ENCODE results near the gene CYP4F8.

The CYP4F8 gene

DNA sequence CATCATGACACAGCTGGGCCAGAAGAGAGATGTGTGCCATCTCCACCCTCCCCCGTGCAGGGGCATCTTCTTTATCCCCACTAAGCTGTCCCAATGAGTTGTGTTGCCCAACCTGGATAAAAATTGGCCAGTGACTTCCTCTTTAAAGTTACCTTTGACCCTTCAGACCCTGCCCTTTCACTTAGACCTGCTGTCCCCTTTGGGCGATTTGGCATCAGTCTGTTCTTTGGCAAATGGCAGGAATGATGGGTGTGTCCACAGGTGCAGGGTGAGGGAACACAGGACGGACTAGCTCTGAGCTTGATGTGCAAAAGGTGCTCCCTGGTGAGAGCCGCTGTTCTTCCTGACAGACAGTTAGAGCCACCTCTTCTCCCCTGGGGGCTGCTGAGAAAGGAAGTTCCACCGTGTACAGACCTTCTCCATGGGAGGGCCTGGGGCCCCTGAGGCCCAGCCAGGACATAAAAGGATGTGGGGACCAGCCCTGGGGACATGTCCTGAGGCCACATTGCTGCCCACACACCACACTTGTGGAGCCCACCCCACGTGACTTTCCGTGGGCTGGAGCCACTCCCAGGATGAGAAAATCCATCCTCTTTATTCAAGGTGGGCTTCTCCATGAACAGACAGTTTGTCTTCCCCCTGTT lies 1.7 kb downstream of the CYP4F8 start:
- TF ChIP-seq, protein P1, sequence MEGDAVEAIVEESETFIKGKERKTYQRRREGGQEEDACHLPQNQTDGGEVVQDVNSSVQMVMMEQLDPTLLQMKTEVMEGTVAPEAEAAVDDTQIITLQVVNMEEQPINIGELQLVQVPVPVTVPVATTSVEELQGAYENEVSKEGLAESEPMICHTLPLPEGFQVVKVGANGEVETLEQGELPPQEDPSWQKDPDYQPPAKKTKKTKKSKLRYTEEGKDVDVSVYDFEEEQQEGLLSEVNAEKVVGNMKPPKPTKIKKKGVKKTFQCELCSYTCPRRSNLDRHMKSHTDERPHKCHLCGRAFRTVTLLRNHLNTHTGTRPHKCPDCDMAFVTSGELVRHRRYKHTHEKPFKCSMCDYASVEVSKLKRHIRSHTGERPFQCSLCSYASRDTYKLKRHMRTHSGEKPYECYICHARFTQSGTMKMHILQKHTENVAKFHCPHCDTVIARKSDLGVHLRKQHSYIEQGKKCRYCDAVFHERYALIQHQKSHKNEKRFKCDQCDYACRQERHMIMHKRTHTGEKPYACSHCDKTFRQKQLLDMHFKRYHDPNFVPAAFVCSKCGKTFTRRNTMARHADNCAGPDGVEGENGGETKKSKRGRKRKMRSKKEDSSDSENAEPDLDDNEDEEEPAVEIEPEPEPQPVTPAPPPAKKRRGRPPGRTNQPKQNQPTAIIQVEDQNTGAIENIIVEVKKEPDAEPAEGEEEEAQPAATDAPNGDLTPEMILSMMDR (conservative IDR thresholded peaks at IDR 0.05; ENCODE audit: low read depth, low read length): no peak
- no peak for DNase-seq (ENCODE audit: low read depth)
- no peak overlapping the region for H3K4me3 ChIP-seq (ENCODE audit: low read depth, low read length)

DNA sequence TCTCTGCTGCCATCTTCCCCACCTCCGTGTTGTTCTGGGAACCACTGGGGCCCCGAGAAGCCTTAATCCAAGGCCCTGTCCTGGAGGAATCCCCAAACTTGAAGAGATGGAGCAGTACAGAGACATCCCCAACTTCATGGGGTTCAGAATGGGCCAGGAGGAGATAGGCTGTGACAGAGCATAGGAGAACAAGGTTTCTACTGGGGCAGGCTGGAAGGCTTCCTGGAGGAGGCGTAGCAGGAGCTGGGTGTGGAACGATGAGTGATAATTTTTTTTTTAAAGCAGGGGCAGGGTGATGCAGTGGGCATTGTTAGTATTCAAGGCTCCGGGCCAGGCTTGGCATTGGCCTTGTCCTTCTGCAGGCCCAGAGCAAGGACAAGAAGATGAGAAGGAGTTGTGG lies 3.3 kb downstream of the CYP4F8 start:
- TF ChIP-seq, protein P1 (conservative IDR thresholded peaks at IDR 0.05; ENCODE audit: low read depth, low read length): no peak
- H3K4me3 ChIP-seq (ENCODE audit: low read depth, low read length): no peak overlapping the region
- no peak for DNase-seq (ENCODE audit: low read depth)

DNA sequence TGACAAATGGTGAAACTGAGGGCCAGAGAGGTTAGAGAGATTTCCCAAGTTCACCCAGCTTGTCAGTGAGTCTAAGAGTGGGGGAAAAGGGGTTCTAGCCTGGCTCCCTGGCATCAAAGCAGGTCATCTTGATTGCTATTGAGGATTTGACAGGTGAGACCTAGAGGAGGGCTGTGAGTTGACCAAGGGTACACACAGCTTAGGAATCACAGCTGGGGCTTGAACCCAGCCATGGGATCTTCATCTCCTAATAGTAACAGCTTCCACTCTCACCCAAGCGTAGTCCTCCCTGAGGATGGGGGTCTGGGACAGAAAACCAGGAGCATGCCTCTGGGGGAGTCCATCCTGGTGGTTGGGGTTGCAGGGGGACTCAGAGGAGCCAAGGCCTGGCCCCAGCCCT lies 6.8 kb downstream of the CYP4F8 start:
- TF ChIP-seq, protein P1 (conservative IDR thresholded peaks at IDR 0.05; ENCODE audit: low read depth, low read length): no peak
- H3K4me3 ChIP-seq (ENCODE audit: low read depth, low read length): no peak overlapping the region
- DNase-seq (ENCODE audit: low read depth): no peak

DNA sequence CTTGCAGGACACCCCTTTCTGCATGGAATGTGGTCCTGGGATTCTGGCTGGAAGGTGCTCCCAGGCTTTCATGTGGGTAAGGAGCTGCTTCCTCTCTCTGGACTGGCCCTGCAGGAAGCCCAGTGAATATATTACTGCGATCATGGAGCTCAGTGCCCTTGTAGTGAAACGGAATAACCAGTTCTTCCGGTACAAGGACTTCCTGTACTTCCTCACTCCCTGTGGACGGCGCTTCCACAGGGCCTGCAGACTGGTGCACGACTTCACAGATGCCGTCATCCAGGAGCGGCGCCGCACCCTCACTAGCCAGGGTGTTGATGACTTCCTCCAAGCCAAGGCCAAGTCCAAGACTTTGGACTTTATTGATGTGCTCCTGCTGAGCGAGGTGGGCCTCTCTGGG lies 8.0 kb downstream of the CYP4F8 start:
- H3K4me3 ChIP-seq (ENCODE audit: low read depth, low read length): no peak overlapping the region
- TF ChIP-seq, protein P1 (conservative IDR thresholded peaks at IDR 0.05; ENCODE audit: low read depth, low read length): no peak
- DNase-seq (ENCODE audit: low read depth): no peak

DNA sequence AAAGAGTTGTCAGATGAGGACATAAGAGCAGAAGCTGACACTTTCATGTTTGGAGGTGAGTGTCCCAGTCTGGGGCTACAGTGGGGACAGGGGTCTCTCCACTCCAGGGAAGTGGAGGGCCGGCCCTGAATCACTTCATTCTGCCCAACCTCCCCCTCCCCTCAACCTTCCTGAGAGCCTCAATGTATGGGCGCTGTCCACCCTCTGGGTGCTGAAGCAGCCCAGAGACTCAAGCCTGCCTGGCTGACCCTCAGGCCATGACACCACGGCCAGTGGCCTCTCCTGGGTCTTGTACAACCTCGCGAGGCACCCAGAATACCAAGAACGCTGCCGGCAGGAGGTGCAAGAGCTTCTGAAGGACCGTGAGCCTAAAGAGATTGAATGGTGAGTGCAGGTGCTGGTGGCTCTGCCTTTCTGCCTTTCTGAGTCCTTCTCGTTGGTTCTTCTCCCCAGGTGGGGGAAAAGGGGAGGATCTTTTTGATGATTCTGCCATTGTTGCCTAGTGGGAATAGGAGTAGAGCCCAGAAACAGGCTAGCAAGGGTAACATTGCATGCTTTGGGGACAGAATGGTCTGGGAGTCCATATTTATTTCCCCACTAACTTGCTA lies 8.8 kb downstream of the CYP4F8 start:
- no peak overlapping the region for H3K4me3 ChIP-seq (ENCODE audit: low read depth, low read length)
- DNase-seq (ENCODE audit: low read depth): no peak
- TF ChIP-seq, protein P1 (conservative IDR thresholded peaks at IDR 0.05; ENCODE audit: low read depth, low read length): no peak

DNA sequence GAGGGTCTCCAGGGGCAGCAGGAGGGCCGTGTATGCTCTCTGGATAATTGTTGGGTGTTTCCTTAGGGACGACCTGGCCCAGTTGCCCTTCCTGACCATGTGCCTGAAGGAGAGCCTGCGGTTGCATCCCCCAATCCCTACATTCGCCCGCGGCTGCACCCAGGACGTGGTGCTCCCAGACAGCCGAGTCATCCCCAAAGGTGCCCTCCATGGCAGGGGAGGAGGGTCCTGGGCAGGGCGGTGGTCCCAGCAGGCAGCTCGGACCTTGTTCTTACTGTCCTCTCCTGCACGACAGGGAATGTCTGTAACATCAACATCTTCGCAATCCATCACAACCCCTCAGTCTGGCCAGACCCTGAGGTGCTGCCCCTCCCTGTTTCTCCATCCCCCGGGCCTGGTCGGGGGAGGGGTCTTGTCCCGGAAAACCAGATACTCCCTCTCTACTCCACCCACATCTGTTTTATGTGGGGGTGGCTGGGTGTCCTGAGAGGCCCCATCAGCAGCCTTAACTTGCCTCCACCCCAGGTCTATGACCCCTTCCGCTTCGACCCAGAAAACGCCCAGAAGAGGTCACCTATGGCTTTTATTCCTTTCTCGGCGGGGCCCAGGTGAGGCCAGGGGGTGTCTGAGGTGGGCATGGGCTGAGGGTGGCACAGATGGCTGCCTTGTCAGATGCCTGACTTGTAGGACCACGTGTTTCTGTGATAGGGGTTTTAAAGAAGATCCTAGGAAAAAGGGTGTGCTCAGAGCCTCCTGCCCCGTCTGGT lies 13.4 kb downstream of the CYP4F8 start:
- no peak overlapping the region for H3K4me3 ChIP-seq (ENCODE audit: low read depth, low read length)
- TF ChIP-seq, protein P1 (conservative IDR thresholded peaks at IDR 0.05; ENCODE audit: low read depth, low read length): no peak
- DNase-seq (ENCODE audit: low read depth): no peak

Measured in choroid plexus epithelial cell (primary cell).